DOHH2 (cell line): ENCODE measurements around the gene RAB3A.

Source experiments
- H3F3A ChIP-seq: fragments of 200-600 bp; sonication (generic), shearing (Covaris generic); 2 replicates; pipeline ENCODE4 v1.6.0; 2016; ENCODE audit warnings: antibody characterized with exemption, mild to moderate bottlenecking; ENCODE audit not compliant: control insufficient read depth, insufficient read depth
- H3K27ac ChIP-seq: fragments of 200-600 bp; sonication (generic); 2 replicates; pipeline ENCODE4 v1.5.1; 2014; ENCODE audit warnings: low read depth, mild to moderate bottlenecking, low read length, moderate library complexity
- H3K27me3 ChIP-seq: fragments of 200-600 bp; sonication (generic); 2 replicates; pipeline ENCODE4 v1.6.1; 2014; ENCODE audit warnings: mild to moderate bottlenecking, low read length, mixed read lengths; ENCODE audit not compliant: control insufficient read depth
- H3K36me3 ChIP-seq: fragments of 200-600 bp; sonication (generic); 2 replicates; pipeline ENCODE4 v1.6.1; 2014; ENCODE audit warnings: mild to moderate bottlenecking, low read length, moderate library complexity, mixed read lengths; ENCODE audit not compliant: control insufficient read depth
- H3K4me1 ChIP-seq: fragments of 200-600 bp; sonication (generic); 2 replicates; pipeline ENCODE4 v1.6.1; 2014; ENCODE audit warnings: mild to moderate bottlenecking, low read length, mixed read lengths; ENCODE audit not compliant: control insufficient read depth
- H3K4me2 ChIP-seq: fragments of 200-600 bp; sonication (generic); 2 replicates; pipeline ENCODE4 v1.6.0; 2014; ENCODE audit warnings: mild to moderate bottlenecking, low read length, moderate library complexity
- H3K4me3 ChIP-seq: fragments of 200-600 bp; sonication (generic); 2 replicates; pipeline ENCODE4 v1.5.1; 2014; ENCODE audit warnings: mild to moderate bottlenecking, low read length, mixed read lengths
- H3K79me2 ChIP-seq: fragments of 200-600 bp; sonication (generic); 2 replicates; pipeline ENCODE4 v1.6.1; 2014; ENCODE audit warnings: mild to moderate bottlenecking, low read length, mixed read lengths; ENCODE audit not compliant: control insufficient read depth
- H3K9me2 ChIP-seq: fragments of 200-600 bp; sonication (generic); replicated peaks from 2 replicates; pipeline ENCODE4 v1.6.1; 2014; ENCODE audit warnings: mild to moderate bottlenecking, low read length, mixed read lengths; ENCODE audit not compliant: control insufficient read depth
- H3K9me3 ChIP-seq: fragments of 200-600 bp; sonication (generic); 2 replicates; pipeline ENCODE4 v1.6.1; 2014; ENCODE audit warnings: antibody characterized with exemption, low read length, mixed read lengths; ENCODE audit not compliant: control insufficient read depth, insufficient read depth
- H4K20me1 ChIP-seq: fragments of 200-600 bp; sonication (generic); 2 replicates; pipeline ENCODE4 v1.6.0; 2014; ENCODE audit warnings: low read depth, mild to moderate bottlenecking, antibody characterized with exemption, low read length, moderate library complexity; ENCODE audit not compliant: control insufficient read depth, insufficient read depth
- CTCF ChIP-seq: fragments of 200-600 bp; sonication (generic); IDR thresholded peaks from one replicate; pipeline ENCODE4 v1.5.1; 2014; ENCODE audit warnings: antibody characterized with exemption, mild to moderate bottlenecking, low read depth, low read length; ENCODE audit not compliant: poor library complexity, severe bottlenecking
- EZH2phosphoT487 ChIP-seq: fragments of 200-600 bp; sonication (generic); IDR thresholded peaks from 2 replicates; pipeline ENCODE4 v1.6.1; 2017; ENCODE audit warnings: borderline replicate concordance, mild to moderate bottlenecking, antibody characterized with exemption, low read length, moderate library complexity, mixed read lengths

Gene RAB3A

GRCh38 chr19:18224525-18225354, 20.9 kb upstream of the RAB3A start:
- Histone ChIP-seq H3K27ac (no peak overlapping the region), H4K20me1 (peaks cover 4% of the 10 kb centered on the region; the same call in 1 of the 2 replicates), H3K9me3 (no peaks in the 10 kb centered on the region), H3K4me1 (peaks cover 41% of the 10 kb centered on the region), H3K4me3 (peak overlapping the region; percentile 72), H3K27me3 (peaks cover 47% of the 10 kb centered on the region), H3K4me2 (peak overlapping the region; percentile 66), H3K9me2 (no peaks in the 10 kb centered on the region), H3F3A (peaks cover 7% of the 10 kb centered on the region), H3K79me2 (no peaks in the 10 kb centered on the region), H3K36me3 (no peaks in the 10 kb centered on the region)
- TF ChIP-seq EZH2phosphoT487 (no peak), CTCF (no peak)

- Histone ChIP-seq H3K79me2 (no peaks in the 10 kb centered on the region), H3K27ac (no peak overlapping the region), H3F3A (peaks cover 7% of the 10 kb centered on the region), H3K9me2 (no peaks in the 10 kb centered on the region), H3K36me3 (no peaks in the 10 kb centered on the region), H3K9me3 (no peaks in the 10 kb centered on the region), H4K20me1 (peaks cover 4% of the 10 kb centered on the region; the same call in 1 of the 2 replicates), H3K27me3 (peaks cover 53% of the 10 kb centered on the region), H3K4me1 (peaks cover 38% of the 10 kb centered on the region), H3K4me2 (peak overlapping the region; percentile 66), H3K4me3 (peak overlapping the region; percentile 72)
- TF ChIP-seq CTCF (no peak), EZH2phosphoT487 (no peak)
Measured at GRCh38 chr19:18223860-18224524, 20.1 kb upstream of the RAB3A start.

GRCh38 chr19:18221815-18222725, 18.2 kb upstream of the RAB3A start:
- Histone ChIP-seq H3F3A (no peaks in the 10 kb centered on the region), H4K20me1 (peaks cover 4% of the 10 kb centered on the region; the same call in 1 of the 2 replicates), H3K4me1 (peaks cover 25% of the 10 kb centered on the region), H3K9me3 (no peaks in the 10 kb centered on the region), H3K4me2 (no peak overlapping the region), H3K27me3 (peaks cover 59% of the 10 kb centered on the region), H3K36me3 (no peaks in the 10 kb centered on the region), H3K4me3 (no peak overlapping the region), H3K9me2 (no peaks in the 10 kb centered on the region), H3K27ac (no peak overlapping the region), H3K79me2 (no peaks in the 10 kb centered on the region)
- TF ChIP-seq CTCF (no peak), EZH2phosphoT487 (no peak)
